IPS-15b (cell line): ENCODE results near the gene SLC5A1.

Experiments
- H3K27me3 ChIP-seq: one replicate; pipeline ENCODE4 v1.6.1; 2013; ENCODE audit warnings: low read length; ENCODE audit not compliant: control insufficient read depth, insufficient read depth
- H3K36me3 ChIP-seq: one replicate; pipeline ENCODE4 v1.6.1; 2013; ENCODE audit warnings: low read length; ENCODE audit not compliant: control insufficient read depth, insufficient read depth
- H3K4me1 ChIP-seq: one replicate; pipeline ENCODE4 v1.6.1; 2013; ENCODE audit warnings: mild to moderate bottlenecking, low read length; ENCODE audit not compliant: control insufficient read depth, insufficient read depth
- H3K4me3 ChIP-seq: one replicate; pipeline ENCODE4 v1.5.1; 2013; ENCODE audit warnings: low read depth, low read length
- H3K9ac ChIP-seq: one replicate; pipeline ENCODE4 v1.6.1; 2013; ENCODE audit warnings: low read depth, mild to moderate bottlenecking, low read length
- H3K9me3 ChIP-seq: one replicate; pipeline ENCODE4 v1.6.1; 2013; ENCODE audit warnings: mild to moderate bottlenecking, low read length; ENCODE audit not compliant: control insufficient read depth, insufficient read depth

SLC5A1 gene

DNA sequence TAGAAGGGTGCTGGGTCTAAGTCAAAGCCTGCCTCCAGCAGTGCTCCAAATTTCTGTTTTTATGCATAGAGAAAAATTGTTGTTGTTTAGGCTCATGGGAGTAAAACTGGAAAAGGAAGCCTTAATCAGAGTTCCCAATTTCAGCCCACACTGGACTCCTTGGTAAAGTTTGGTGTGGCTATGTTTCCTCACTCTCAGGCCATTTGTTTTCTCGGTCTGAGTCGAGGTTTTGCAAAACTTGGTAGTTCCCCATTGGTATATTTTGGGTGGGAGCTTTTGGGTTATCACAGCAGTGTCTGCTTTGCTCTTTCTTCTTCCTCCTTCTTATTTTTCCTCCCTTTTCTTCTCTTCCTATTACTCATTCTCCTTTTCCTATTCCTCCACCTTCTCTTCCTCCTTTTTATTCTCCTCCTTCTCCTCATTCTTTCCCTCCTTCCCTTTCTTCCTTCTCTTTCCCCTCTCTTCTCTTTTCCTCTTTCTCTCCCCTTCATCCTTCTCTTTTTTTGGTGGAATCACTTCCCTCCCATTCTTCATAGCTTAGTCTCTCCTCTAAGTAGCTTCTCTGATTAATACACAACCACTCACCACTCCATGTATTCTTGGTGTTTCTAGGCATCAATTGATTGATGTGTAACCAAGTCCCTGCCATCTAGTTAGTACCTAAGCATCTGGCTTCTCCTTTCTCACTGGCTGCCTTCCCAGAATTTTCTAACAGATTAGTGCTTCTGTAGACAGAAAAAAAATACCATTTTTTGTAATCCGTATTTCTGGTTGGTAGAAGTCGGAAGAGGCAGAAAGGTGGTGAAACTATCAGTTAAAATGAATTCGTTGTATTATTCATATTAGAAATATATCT is 10.1 kb downstream of the SLC5A1 start:
- no peak overlapping the region for H3K9ac ChIP-seq
- H3K4me1 ChIP-seq = peaks cover 4% of the 10 kb centered on the region
- H3K4me3 ChIP-seq = no peak overlapping the region
- no peaks in the 10 kb centered on the region for H3K9me3 ChIP-seq
- H3K36me3 ChIP-seq = no peaks in the 10 kb centered on the region
- peaks cover 6% of the 10 kb centered on the region for H3K27me3 ChIP-seq

DNA sequence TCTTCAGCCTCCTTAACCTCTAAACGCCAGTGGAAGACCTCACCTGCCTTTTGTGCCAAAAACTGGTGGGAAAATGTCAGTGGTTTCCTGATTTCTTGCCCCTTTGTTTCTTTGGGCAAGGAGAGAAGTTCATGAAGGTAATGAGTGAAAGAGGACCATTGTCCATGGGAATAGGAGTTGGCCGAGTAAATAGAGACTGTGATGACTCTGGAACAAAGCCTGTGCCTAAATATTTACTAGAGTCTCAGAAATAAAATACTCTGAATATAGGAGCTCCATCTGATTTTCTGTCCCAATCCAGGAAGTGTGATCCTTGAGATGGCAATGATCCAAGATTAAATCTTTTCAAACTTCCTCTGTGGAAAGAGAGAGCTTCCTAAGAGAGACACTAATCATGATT is 12.0 kb downstream of the SLC5A1 start:
- no peaks in the 10 kb centered on the region for H3K9me3 ChIP-seq
- H3K27me3 ChIP-seq = peaks cover 6% of the 10 kb centered on the region
- H3K36me3 ChIP-seq = no peaks in the 10 kb centered on the region
- H3K4me1 ChIP-seq = peaks cover 4% of the 10 kb centered on the region
- no peak overlapping the region for H3K4me3 ChIP-seq
- H3K9ac ChIP-seq = no peak overlapping the region

DNA sequence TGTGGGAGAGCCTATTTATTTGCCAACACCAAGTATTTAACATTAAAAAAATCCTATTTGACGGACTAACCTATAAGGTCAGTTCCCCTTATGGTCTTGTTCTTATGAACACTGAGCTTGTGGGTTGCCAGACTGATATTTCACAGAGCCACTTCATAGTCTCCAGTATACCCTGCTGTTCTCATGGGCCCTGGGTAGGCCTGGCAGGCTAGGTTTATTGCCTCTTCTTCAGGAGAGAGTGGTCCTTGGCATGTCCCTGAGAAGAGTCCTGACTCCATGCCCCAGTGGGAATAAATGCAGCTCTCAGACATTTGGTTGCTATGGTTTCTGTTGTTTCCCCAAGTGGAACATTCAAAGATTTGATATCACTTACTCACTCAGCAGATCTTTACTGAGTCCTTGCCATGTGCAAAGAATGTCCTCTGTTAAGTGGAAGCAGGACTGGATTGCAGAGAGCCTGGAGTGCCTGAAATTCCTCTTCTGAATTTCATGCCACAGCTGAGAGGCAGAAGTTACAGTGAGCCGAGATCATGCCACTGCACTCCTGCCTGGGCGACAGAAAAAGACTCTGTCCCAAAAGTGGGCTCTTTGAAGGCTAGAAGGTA is 15.7 kb downstream of the SLC5A1 start:
- H3K4me3 ChIP-seq = no peak overlapping the region
- no peak overlapping the region for H3K9ac ChIP-seq
- peaks cover 2% of the 10 kb centered on the region for H3K27me3 ChIP-seq
- no peaks in the 10 kb centered on the region for H3K4me1 ChIP-seq
- no peaks in the 10 kb centered on the region for H3K36me3 ChIP-seq
- no peaks in the 10 kb centered on the region for H3K9me3 ChIP-seq

DNA sequence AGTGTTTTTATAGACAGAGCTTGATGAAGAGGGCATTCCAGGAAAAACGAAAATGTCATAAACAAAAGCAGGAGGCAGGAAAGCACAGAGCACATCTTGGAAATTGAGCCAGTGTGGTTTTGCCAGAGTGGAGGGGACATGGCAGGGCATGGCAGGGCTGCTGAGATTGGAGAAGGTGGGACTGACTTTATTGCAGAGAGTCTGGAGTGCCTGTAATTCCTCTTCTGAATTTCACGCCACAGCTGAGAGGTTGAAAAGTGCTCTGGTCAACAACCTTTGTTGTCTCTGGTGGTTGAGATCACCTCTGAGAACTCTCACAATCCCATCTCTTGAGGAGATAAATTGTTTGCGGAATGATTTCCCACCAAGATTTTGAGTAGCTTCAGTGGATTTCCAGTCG is 16.4 kb downstream of the SLC5A1 start:
- no peaks in the 10 kb centered on the region for H3K9me3 ChIP-seq
- H3K27me3 ChIP-seq = peaks cover 2% of the 10 kb centered on the region
- no peak overlapping the region for H3K9ac ChIP-seq
- H3K4me3 ChIP-seq = no peak overlapping the region
- H3K4me1 ChIP-seq = no peaks in the 10 kb centered on the region
- no peaks in the 10 kb centered on the region for H3K36me3 ChIP-seq

DNA sequence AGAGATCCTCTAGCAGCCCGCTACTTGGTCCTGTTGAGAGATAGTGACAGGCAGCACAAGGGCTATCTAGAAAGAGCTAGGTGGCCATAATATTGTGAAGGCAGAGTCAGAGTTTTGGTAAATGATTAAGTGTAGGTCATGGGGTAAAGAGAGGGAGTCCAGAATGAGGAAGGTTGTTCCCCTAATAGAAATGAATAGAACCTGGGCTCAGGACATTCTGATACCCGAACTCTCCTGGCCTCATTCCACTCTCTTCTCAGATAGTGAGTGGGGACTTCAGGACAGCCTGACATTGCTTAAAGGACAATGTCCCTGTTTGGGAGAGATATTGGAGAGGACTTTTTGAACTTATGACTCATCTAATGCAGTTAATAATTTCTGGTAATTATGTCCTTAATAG is 20.6 kb downstream of the SLC5A1 start:
- Histone ChIP-seq H3K9me3 (no peaks in the 10 kb centered on the region), H3K4me1 (no peaks in the 10 kb centered on the region), H3K36me3 (no peaks in the 10 kb centered on the region), H3K9ac (no peak overlapping the region), H3K27me3 (peaks cover 9% of the 10 kb centered on the region), H3K4me3 (no peak overlapping the region)

DNA sequence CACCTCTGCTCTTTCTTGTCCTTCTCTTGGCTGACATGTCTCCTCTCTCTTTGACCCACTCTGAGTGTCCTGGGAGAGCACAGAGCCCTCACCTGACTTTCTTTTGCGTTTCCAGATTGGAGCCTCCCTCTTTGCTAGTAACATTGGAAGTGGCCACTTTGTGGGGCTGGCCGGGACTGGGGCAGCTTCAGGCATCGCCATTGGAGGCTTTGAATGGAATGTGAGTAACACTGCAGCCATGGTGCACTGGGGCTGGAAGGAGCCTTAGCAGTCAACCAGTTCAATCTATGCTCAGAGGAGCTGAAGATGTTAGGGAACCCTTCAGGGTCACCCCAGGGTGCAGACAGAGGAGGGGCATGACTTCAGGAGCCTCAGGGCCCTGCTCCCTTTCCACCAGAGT is 23.8 kb downstream of the SLC5A1 start:
- H3K9me3 ChIP-seq = no peaks in the 10 kb centered on the region
- H3K4me1 ChIP-seq = peaks cover 5% of the 10 kb centered on the region
- no peak overlapping the region for H3K9ac ChIP-seq
- H3K36me3 ChIP-seq = no peaks in the 10 kb centered on the region
- H3K27me3 ChIP-seq = peaks cover 9% of the 10 kb centered on the region
- no peak overlapping the region for H3K4me3 ChIP-seq

DNA sequence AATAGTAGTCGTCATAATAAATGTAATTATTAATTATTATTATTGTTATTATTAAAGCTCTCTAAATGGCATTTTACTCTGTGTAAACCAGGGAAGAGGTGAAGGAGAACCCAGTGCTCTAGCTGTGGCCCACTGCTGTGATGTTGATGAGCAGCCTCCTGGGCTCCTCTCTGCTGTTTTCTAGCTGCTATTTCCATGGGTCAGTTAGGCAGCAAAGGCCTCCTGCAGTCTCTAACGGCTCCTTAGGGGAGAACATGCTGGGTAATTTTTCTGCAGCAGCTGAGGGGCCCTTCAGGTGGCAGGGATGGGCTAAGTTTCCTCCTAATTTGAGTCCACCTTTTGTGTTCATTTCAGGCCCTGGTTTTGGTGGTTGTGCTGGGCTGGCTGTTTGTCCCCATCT is 24.6 kb downstream of the SLC5A1 start:
- no peaks in the 10 kb centered on the region for H3K9me3 ChIP-seq

DNA sequence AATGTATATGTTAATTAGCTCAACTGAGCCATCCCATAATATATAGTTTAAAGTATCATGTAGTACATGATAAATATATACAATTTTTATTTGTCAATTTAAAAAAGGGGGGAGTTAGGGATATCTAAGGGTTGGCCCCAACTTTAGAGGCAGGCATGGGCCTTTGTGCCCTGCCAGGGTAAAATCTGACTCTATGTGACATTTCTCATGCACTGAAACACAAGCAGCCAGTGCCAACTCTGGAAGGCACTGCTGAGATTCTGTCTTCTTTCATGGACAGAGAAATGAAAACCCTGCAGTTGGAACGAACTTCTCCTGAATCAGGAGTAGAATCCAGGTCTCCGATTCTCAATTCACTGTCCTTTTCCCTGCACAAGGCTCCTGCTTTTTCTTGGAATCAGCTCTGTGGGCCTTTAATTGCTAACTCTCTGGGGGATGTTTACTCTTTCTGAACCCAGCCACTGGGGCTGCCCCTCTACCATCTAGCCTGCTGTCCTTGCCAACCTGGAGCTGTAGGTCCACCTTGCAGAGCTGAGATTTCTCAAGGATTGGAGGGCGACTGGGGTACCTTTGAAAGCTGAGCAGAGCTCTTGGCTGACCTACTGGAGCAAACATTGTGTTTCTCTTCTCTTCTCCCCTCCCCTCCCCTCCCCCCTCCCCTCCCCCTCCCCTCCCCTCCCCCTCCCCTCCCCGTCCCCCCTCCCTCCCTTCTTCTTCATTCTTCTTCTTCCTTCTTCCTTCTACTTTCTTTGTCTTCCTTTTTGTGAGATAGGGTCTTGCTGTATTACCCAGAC is 26.7 kb downstream of the SLC5A1 start:
- Histone ChIP-seq H3K4me1 (peaks cover 5% of the 10 kb centered on the region), H3K4me3 (no peak overlapping the region), H3K9ac (no peak overlapping the region), H3K9me3 (no peaks in the 10 kb centered on the region), H3K36me3 (no peaks in the 10 kb centered on the region), H3K27me3 (peaks cover 7% of the 10 kb centered on the region)

More for the DNA sequence above, 24.6 kb downstream of the SLC5A1 start:
- Histone ChIP-seq H3K4me1 (peaks cover 5% of the 10 kb centered on the region), H3K36me3 (no peaks in the 10 kb centered on the region), H3K9ac (no peak overlapping the region), H3K27me3 (peaks cover 9% of the 10 kb centered on the region), H3K4me3 (no peak overlapping the region)

DNA sequence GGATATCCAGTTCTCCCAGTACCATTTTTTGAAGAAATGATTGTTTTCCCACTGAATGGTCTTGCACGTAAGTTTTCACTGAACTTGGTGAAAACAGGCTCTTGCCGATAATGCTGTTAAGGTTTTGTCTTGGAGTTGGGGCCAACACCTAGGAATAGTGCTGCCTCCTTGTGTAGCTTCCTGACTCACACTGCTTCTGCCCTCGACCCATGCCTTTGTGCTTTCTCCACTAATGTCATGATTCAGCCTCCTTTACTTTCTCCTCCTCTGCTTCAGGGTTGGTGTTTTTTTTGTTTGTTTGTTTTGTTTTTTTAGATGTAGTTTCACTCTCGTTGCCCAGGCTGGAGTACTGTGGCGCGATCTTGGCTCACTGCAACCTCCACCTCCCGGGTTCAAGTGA is 30.2 kb downstream of the SLC5A1 start:
- H3K36me3 ChIP-seq = no peaks in the 10 kb centered on the region
- no peaks in the 10 kb centered on the region for H3K9me3 ChIP-seq
- peaks cover 5% of the 10 kb centered on the region for H3K4me1 ChIP-seq
- H3K27me3 ChIP-seq = no peaks in the 10 kb centered on the region
- H3K9ac ChIP-seq = no peak overlapping the region
- H3K4me3 ChIP-seq = no peak overlapping the region

DNA sequence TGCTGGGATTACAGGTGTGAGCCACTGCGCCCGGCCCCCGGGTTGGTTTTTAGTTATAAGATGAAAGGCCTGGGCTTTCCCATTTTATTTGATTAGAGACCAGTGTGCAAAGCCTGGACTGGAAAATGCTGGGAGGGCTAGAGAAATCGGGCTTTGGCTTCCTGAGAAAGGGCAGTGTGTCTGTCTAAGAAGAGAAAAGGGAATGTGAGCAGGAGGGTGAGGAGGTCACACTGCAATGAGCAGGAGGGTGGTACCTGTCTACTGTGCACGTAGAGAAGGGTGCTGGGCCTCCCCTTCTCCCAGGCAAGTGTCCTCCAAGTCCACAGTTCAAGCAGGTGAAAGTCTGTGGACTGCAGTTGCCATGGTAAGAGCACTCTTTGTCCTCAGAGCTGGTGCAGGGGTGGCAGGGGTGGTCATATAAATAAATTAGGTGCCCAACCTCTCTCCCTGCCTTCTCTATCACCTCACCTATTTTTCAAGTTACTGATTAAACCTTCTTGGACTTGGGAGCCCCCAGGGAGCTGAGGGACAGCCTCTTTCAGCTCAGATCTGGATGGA is 30.8 kb downstream of the SLC5A1 start:
- Histone ChIP-seq H3K36me3 (no peaks in the 10 kb centered on the region), H3K9ac (no peak overlapping the region), H3K4me3 (no peak overlapping the region), H3K4me1 (peaks cover 5% of the 10 kb centered on the region), H3K9me3 (no peaks in the 10 kb centered on the region), H3K27me3 (no peaks in the 10 kb centered on the region)

DNA sequence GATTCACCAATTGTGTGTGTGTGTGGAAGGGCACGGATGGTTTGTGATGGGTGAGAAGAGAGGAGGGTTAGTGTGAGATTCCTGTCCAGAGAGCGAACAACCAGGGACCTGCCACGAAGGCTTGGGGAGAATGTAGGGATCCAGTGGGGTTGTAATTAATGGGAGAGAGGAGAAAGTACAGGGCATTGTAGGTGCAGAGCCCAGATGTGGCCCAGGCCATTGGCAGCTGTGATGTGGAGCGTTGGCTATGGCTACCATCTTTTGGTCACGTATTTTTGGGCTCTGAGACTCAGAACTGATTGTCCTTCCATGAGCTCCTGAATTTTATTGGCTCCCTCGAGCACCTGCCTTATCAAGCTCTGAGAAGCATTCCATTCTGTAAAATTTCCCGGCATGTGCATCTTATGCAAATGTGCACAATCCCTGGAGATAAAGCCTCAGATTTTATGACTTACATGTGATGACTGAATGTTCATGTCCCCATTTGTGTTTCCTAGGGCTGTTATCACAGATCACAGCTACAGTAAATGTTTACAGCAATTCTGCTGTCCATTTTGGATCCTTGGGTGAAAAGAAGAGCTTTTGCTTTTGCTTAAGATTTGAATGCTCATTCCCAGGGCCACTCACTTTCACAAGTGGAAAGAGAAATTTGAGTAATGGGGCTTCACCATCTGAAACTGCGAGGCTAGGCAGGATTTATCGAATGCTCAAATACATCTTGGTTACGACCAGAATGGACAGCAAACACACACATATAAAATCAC is 33.1 kb downstream of the SLC5A1 start:
- H3K9me3 ChIP-seq = no peaks in the 10 kb centered on the region
- H3K9ac ChIP-seq = no peak overlapping the region
- H3K36me3 ChIP-seq = no peaks in the 10 kb centered on the region
- H3K4me1 ChIP-seq = no peaks in the 10 kb centered on the region
- no peaks in the 10 kb centered on the region for H3K27me3 ChIP-seq
- H3K4me3 ChIP-seq = no peak overlapping the region
